GM10248 (cell line): ENCODE data around the gene CLASRP.

Source experiments
- CTCF ChIA-PET: fragments of 300-600 bp; sonication (Branson Sonifier 250); formaldehyde crosslinking; extraction: SDS; loops from one replicate; lab custom pipeline; 2021; ENCODE audit warnings: antibody characterized with exemption; lab: Yijun Ruan, JAX
- POLR2A ChIA-PET: fragments of 350-650 bp; sonication (Branson Sonifier 250); formaldehyde crosslinking; extraction: SDS; loops from one replicate; lab custom pipeline; 2020; ENCODE audit warnings: antibody characterized with exemption; lab: Yijun Ruan, JAX
- DNase-seq: peaks from one replicate; pipeline ENCODE4 v3.0.0; 2012; ENCODE audit errors: extremely low spot score
- TF ChIP-seq, protein P1 (sequence below): IDR thresholded peaks from 2 replicates; pipeline ENCODE4 v1.5.1; 2012; ENCODE audit warnings: mild to moderate bottlenecking, low read depth; ENCODE audit errors: extremely low read depth, missing control alignments, control extremely low read depth

The CLASRP gene, protein sequence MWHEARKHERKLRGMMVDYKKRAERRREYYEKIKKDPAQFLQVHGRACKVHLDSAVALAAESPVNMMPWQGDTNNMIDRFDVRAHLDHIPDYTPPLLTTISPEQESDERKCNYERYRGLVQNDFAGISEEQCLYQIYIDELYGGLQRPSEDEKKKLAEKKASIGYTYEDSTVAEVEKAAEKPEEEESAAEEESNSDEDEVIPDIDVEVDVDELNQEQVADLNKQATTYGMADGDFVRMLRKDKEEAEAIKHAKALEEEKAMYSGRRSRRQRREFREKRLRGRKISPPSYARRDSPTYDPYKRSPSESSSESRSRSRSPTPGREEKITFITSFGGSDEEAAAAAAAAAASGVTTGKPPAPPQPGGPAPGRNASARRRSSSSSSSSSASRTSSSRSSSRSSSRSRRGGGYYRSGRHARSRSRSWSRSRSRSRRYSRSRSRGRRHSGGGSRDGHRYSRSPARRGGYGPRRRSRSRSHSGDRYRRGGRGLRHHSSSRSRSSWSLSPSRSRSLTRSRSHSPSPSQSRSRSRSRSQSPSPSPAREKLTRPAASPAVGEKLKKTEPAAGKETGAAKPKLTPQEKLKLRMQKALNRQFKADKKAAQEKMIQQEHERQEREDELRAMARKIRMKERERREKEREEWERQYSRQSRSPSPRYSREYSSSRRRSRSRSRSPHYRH

DNA sequence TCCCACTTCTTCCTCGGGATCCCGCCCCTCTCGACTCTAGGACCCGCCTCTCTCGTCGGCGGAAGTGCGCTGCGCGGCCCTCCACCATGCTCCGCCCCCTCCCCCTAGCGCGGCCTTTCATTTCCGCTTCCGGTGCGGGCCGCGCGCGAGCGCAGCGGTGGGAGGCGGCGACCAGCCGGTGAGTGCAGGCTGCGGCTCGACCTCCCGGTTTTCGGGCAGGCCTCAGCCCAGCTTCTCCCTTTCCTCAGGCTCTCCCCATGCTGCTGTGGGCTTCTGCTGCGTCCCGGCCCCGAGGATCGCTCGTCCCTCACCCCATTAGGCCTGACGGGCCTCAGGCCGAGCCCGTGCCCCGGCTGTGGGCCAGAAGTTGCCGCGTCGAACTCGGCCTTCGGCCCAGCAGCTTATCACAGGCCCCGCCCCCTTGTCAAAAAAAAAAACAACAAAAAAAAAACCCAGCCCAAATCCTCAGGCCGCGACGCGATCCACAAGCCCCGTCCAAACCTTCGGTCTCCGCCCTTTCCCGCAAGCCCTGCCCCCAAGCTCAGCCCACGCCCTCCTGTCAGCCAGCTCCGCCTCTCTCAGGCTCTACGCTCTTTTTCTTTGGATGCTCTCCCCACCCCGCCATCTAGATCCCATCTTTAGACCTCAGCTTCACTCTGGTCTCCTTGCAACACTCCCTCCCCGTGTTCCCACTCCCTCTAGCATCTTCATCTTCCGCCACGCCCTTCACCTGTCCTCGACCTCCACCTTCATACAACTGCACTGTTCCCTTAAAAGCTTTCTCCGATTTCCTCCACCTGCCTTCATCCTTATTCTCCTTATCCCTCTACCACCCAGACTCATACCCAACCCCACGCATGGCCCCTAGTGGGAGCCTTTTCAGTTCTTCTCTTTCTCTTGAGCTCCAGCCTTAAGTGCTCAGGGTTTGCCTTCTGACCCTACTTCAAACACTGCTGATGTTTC lies at the start of gene CLASRP:
CLASRP (plus strand) TSS at position 115 of the 963 bp plus-strand sequence. CDS start 1,168 bp downstream, outside the sequence.
- CTCF ChIA-PET: interaction anchor here (0.6 to 10.4 kb wide), 11 partner anchors 10 to 265 kb away, joined by 3 to 120 read pairs (median 4); no protein-coding TSS in a partner anchor
- peak; percentile 93 for DNase-seq
- POLR2A ChIA-PET: interaction anchor here (0.7 to 1.5 kb wide), 9 partner anchors 8 to 53 kb away, joined by 3 to 15 read pairs (median 4); partner anchors contain the start of gene PPP1R37
- TF ChIP-seq, protein P1, sequence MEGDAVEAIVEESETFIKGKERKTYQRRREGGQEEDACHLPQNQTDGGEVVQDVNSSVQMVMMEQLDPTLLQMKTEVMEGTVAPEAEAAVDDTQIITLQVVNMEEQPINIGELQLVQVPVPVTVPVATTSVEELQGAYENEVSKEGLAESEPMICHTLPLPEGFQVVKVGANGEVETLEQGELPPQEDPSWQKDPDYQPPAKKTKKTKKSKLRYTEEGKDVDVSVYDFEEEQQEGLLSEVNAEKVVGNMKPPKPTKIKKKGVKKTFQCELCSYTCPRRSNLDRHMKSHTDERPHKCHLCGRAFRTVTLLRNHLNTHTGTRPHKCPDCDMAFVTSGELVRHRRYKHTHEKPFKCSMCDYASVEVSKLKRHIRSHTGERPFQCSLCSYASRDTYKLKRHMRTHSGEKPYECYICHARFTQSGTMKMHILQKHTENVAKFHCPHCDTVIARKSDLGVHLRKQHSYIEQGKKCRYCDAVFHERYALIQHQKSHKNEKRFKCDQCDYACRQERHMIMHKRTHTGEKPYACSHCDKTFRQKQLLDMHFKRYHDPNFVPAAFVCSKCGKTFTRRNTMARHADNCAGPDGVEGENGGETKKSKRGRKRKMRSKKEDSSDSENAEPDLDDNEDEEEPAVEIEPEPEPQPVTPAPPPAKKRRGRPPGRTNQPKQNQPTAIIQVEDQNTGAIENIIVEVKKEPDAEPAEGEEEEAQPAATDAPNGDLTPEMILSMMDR: no peak

DNA sequence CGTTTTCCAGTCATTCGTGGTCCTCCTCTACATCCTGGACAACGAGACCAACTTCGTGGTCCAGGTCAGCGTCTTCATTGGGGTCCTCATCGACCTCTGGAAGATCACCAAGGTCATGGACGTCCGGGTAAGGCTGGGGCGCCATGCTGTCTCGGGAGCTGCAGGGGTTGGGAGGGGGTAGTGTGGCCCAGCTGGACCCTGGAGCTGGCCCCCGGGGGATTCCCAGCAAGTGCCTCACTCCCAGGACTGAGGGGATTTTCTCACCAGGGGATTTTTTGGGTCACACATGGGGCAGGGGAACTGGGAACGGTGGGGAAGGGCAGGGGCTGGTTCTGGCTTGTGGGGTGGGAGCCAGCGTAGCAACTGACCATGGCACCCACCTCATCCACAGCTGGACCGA lies 48.4 kb upstream of the CLASRP start:
- TF ChIP-seq, protein P1: no peak
- ChIA-PET POLR2A (no interaction called here), CTCF (interaction anchor here (0.7 to 5.5 kb wide), 11 partner anchors 9 to 85 kb away, joined by 3 to 65 read pairs (median 6); partner anchors contain the start of gene RELB)

DNA sequence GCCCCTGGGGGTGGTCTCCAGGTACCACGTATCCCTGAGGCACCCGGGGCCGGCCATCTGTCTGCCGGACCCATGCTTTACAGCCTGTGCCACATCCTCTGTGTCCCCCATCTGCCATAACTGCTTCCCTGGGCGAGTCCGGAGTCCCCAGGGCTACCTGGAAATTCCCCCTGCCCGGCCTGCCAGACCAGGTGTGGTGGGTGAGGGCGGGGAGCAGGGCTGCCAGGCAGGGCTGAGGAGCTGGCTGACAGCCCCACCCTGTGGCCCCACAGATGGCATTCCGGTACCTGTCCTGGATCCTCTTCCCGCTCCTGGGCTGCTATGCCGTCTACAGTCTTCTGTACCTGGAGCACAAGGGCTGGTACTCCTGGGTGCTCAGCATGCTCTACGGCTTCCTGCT lies 47.9 kb upstream of the CLASRP start:
- TF ChIP-seq, protein P1: no peak
- ChIA-PET CTCF (interaction anchor here (1.3 to 5.5 kb wide), 5 partner anchors 9 to 84 kb away, joined by 3 to 65 read pairs (median 6); partner anchors contain the start of gene RELB), POLR2A (no interaction called here)
- DNase-seq: no peak

More for the DNA sequence above, 48.4 kb upstream of the CLASRP start:
- DNase-seq: no peak

DNA sequence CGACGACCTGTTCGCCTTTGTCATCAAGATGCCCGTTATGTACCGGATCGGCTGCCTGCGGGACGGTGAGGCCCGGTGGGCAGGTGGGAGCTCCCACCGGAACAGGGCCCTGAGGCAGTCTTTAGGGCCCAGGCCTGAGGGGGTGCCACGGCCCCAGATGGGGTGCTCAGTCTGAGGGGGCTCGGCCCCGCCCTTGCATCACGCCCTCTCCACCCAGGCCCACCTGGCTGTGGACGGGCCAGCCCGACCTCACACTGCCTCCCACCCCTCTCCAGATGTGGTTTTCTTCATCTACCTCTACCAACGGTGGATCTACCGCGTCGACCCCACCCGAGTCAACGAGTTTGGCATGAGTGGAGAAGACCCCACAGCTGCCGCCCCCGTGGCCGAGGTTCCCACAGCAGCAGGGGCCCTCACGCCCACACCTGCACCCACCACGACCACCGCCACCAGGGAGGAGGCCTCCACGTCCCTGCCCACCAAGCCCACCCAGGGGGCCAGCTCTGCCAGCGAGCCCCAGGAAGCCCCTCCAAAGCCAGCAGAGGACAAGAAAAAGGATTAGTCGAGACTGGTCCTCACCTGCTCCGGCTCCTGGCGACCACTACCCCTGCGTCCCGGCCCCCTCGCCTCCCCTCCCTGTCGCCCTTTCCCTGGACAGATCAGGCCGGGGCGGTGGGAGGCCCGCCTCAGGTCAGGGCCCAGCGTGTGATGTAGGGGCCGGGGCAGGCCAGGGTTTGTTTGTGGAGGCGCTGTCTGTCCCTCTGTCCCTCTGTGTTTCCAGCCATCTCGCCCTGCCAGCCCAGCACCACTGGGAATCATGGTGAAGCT lies 46.3 kb upstream of the CLASRP start:
- CTCF ChIA-PET: interaction anchor here (1.1 to 1.7 kb wide), 4 partner anchors 24 to 67 kb away, joined by 3 to 7 read pairs (median 3); no protein-coding TSS in a partner anchor
- POLR2A ChIA-PET: no interaction called here
- no peak for DNase-seq
- TF ChIP-seq, protein P1: no peak

DNA sequence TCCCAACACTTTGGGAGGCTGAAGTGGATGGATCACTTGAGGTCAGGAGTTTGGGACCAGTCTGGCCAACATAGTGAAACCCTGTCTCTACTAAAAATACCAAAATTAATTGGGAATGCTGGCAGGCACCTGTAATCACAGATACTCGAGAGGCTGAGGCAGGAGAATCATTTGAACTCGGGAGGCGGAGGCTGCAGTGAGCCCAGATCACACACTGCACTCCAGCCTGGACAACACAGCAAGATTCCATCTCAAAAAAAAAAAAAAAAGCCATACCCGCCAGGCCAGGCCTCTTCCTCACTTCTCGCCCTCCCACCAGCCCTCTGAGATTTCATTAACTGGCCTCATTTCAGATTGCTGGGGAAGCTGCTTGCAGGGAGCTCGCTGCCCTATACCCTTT lies 45.3 kb upstream of the CLASRP start:
- ChIA-PET POLR2A (no interaction called here), CTCF (interaction anchor here (0.9 to 1.7 kb wide), 2 partner anchors 9 to 66 kb away, joined by 4 to 7 read pairs; no protein-coding TSS in a partner anchor)
- TF ChIP-seq, protein P1: no peak
- DNase-seq: no peak
